ENCODE data around the gene GRK5.

The GRK5 gene

DNA sequence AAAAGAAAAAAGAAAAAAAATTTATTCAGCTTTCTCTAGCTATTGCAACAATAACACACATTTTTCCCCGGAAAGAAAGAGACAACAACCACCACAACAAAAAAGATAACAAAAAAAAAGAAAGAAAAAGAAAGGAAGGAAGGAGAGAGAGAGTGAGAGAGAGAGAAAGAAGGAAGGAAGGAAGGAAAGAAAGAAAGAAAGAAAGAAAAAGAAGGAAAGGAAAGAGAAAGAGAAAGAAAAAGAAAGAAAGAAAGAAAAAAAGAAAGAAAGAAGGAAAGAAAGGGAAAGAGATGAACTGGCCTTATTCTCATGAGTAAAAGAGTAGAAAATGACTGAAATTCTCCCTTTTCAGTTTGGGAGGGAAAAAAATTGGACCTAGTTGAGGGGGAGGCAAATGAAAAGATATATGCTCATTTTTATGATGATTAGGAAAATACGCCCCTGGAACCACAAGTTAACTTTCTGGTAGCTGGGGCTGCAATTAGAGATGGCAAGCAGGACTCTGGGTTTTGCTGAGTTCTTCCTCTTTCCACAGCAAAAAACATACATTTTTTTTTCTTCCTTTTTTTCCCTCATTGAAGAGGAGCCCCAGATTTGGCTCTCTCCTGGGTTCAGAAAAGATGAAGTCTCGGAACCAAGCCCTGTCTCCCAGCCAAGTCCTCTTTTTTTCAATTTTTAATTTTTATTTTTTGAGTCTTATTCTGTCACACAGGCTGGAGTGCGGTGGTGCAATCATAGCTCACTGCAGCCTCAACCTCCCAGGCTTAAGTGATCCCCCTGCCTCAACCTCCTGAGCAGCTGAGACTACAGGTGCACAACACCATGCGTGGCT lies 16.2 kb upstream of the GRK5 start:
- TF ChIP-seq, protein P1, sequence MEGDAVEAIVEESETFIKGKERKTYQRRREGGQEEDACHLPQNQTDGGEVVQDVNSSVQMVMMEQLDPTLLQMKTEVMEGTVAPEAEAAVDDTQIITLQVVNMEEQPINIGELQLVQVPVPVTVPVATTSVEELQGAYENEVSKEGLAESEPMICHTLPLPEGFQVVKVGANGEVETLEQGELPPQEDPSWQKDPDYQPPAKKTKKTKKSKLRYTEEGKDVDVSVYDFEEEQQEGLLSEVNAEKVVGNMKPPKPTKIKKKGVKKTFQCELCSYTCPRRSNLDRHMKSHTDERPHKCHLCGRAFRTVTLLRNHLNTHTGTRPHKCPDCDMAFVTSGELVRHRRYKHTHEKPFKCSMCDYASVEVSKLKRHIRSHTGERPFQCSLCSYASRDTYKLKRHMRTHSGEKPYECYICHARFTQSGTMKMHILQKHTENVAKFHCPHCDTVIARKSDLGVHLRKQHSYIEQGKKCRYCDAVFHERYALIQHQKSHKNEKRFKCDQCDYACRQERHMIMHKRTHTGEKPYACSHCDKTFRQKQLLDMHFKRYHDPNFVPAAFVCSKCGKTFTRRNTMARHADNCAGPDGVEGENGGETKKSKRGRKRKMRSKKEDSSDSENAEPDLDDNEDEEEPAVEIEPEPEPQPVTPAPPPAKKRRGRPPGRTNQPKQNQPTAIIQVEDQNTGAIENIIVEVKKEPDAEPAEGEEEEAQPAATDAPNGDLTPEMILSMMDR (IDR thresholded peaks at IDR 0.05; ENCODE audit: low read depth, low read length), result no peak
- Histone ChIP-seq H3K9me3 (ENCODE audit: severe bottlenecking) (no peaks in the 10 kb centered on the region), H3K4me3 (ENCODE audit: low read depth, low read length) (no peak overlapping the region), H3K27ac (no peak overlapping the region), H3K27me3 (ENCODE audit: insufficient read depth, low read depth, severe bottlenecking) (no peaks in the 10 kb centered on the region), H3K36me3 (no peaks in the 10 kb centered on the region)
- no peak for DNase-seq

DNA sequence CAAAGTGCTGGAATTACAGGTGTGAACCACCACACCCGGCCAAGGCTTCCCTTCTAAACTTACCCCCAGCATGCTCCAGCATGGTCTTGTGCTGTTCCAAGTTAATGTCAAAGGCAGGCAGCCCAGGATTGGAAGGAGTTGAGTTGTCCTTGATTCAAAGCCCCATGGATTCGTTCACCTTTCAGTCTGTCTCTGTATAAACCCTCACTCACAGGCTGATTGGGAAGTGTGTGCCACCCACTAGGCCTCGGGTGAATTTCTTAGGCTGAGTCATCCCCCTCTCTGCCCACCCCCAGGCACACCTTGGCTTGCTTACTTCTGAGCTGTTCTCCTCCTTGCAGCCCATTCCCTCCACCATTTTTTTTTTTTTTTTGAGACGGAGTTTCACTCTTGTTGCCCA lies 15.5 kb upstream of the GRK5 start:
- H3K4me3 ChIP-seq (ENCODE audit: low read depth, low read length), result no peak overlapping the region
- H3K27ac ChIP-seq, result no peak overlapping the region
- no peaks in the 10 kb centered on the region for H3K9me3 ChIP-seq (ENCODE audit: severe bottlenecking)
- no peaks in the 10 kb centered on the region for H3K27me3 ChIP-seq (ENCODE audit: insufficient read depth, low read depth, severe bottlenecking)
- no peaks in the 10 kb centered on the region for H3K36me3 ChIP-seq
- TF ChIP-seq, protein P1 (IDR thresholded peaks at IDR 0.05; ENCODE audit: low read depth, low read length), result no peak
- no peak for DNase-seq

DNA sequence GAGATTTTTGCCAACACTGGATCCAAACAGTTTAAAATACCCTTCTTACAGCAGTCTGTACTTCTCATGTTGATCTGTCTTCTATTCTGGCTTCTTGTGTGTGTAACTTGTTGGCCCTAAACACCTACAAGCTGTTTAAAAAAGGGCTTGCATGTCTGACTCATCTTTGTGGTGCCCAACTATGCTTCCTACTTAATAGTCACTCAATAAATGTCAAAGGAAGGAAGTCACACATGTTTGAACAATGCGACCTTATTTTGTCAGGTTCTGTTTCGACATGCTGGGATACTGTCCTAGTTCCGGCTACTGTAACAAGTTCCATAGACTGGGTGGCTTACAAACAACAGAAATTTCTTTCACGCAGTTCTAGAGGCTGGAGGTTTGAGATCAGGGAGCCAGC lies 9.4 kb upstream of the GRK5 start:
- no peak overlapping the region for H3K4me3 ChIP-seq (ENCODE audit: low read depth, low read length)
- no peak overlapping the region for H3K27ac ChIP-seq
- no peak for DNase-seq
- H3K36me3 ChIP-seq, result no peaks in the 10 kb centered on the region
- no peaks in the 10 kb centered on the region for H3K9me3 ChIP-seq (ENCODE audit: severe bottlenecking)
- TF ChIP-seq, protein P1 (IDR thresholded peaks at IDR 0.05; ENCODE audit: low read depth, low read length), result no peak
- H3K27me3 ChIP-seq (ENCODE audit: insufficient read depth, low read depth, severe bottlenecking), result no peaks in the 10 kb centered on the region

DNA sequence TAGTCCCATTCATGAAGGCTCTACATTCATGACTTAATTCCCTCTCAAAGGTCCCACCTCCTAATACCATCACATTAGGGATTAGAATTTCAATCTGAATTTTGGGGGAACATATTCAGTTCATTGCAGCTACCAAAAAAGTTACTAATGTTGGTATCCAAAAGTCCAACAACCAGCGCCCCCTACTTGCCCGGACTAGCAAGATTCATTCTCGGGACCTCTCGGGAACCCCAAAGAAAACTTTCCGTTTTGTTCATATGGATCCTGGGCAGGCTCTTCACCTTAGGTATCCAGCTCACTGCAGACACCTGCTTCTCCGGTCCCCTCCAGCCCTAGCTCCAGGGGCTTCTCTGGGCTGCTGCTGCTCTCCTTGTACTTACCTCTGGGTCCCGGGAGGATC lies 8.9 kb upstream of the GRK5 start:
- Histone ChIP-seq H3K4me3 (ENCODE audit: low read depth, low read length) (no peak overlapping the region), H3K36me3 (no peaks in the 10 kb centered on the region), H3K9me3 (ENCODE audit: severe bottlenecking) (no peaks in the 10 kb centered on the region), H3K27ac (no peak overlapping the region), H3K27me3 (ENCODE audit: insufficient read depth, low read depth, severe bottlenecking) (no peaks in the 10 kb centered on the region)
- TF ChIP-seq, protein P1 (IDR thresholded peaks at IDR 0.05; ENCODE audit: low read depth, low read length), result peak; percentile 37; the same call in 1 of the 2 replicates
- peak; percentile 34 for DNase-seq

DNA sequence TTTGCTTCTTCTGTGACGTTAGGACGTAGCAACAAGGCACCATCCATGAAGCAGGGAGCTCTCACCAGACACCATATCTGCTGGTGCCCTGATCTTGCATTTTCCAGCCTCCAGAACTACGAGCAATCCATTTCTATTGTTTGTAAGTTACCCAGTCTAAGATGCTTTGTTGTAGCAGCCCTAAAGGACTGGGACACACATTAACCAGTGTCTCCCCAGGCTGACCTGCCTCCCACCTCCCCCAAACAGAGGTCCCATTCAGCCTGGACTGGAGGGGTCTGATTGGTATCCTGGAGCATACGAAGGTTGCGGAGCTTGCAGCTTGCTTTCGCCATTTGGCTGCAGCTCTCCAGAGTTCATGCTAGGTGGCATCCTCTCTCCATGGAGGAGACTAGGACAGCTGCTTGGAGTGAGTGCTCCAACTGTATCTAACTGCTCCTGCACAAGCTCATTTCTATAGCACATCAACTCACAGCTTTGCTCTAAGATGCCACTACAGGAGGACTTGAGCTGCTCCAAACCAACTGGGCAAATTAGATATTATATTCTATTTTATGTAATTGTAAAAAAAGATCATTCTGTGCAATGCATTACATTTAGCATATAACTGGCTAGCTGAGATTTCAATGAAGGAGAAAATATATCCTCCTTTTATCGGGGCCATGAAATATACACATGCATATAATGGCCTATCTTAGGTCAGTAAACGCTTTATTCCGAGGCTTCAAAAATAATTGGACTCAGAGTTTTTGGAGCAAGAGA lies 8.0 kb upstream of the GRK5 start:
- H3K4me3 ChIP-seq (ENCODE audit: low read depth, low read length), result no peak overlapping the region
- H3K27ac ChIP-seq, result no peak overlapping the region
- H3K27me3 ChIP-seq (ENCODE audit: insufficient read depth, low read depth, severe bottlenecking), result no peaks in the 10 kb centered on the region
- peak; percentile 77 for DNase-seq
- no peaks in the 10 kb centered on the region for H3K36me3 ChIP-seq
- H3K9me3 ChIP-seq (ENCODE audit: severe bottlenecking), result no peaks in the 10 kb centered on the region
- TF ChIP-seq, protein P1 (IDR thresholded peaks at IDR 0.05; ENCODE audit: low read depth, low read length), result peak; percentile 96
